Neural cell (in vitro differentiated cells): Measurements from ENCODE around the gene TMC3.

Experiments used
- CTCF ChIP-seq: fragments of 450-650 bp; IDR thresholded peaks from 2 replicates; pipeline ENCODE4 v1.5.1; 2014; ENCODE audit warnings: antibody characterized with exemption, mild to moderate bottlenecking, moderate library complexity; ENCODE audit not compliant: poor library complexity, severe bottlenecking
- EP300 ChIP-seq: fragments of 450-650 bp; conservative IDR thresholded peaks from 2 replicates; pipeline ENCODE4 v1.6.1; 2014; ENCODE audit warnings: antibody characterized with exemption, mild to moderate bottlenecking, moderate library complexity; ENCODE audit not compliant: poor library complexity, severe bottlenecking
- EZH2 ChIP-seq: fragments of 200-600, 300-800 bp; shearing (Covaris generic), sonication (generic); IDR thresholded peaks from 2 replicates; pipeline ENCODE4 v1.6.1; 2014; ENCODE audit warnings: antibody characterized with exemption, low read length, borderline replicate concordance, mild to moderate bottlenecking; ENCODE audit not compliant: insufficient read depth, poor library complexity, severe bottlenecking
- POLR2AphosphoS5 ChIP-seq: IDR thresholded peaks from 2 replicates; pipeline ENCODE4 v1.6.1; 2012
- RAD21 ChIP-seq: fragments of 450-650 bp; conservative IDR thresholded peaks from 2 replicates; pipeline ENCODE4 v1.6.1; 2014; ENCODE audit warnings: antibody characterized with exemption, mild to moderate bottlenecking, moderate library complexity
- TAF1 ChIP-seq: IDR thresholded peaks from 2 replicates; pipeline ENCODE4 v1.6.1; 2012; ENCODE audit warnings: low read depth

GRCh38 chr15:81377871-81378270 lies 3.9 kb upstream of the TMC3 start:
- no peak for TF ChIP-seq EZH2
- TF ChIP-seq RAD21: no peak
- no peak for TF ChIP-seq CTCF
- no peak for TF ChIP-seq POLR2AphosphoS5
- TF ChIP-seq EP300: no peak
- no peak for TF ChIP-seq TAF1
